ENCODE measurements around the gene SLC13A2.

DNA sequence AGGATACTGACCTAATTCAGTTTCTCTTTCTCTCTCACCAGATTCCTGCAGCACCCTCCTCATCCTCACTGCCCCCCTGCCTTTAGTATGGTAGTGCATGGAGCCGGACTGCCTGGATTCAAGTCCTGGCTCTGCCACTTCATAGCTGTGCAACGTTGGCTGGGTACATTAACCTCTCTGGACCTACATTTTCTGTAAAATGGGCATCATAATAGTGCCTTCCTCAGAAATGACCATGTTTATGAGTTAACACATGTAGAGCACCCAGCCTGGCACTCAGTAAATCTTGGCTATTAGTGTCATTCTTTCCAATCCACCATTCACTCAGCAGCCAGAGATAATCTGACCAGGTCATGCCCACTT, 71.7 kb downstream of the SLC13A2 start:
- TF ChIP-seq, protein P1, sequence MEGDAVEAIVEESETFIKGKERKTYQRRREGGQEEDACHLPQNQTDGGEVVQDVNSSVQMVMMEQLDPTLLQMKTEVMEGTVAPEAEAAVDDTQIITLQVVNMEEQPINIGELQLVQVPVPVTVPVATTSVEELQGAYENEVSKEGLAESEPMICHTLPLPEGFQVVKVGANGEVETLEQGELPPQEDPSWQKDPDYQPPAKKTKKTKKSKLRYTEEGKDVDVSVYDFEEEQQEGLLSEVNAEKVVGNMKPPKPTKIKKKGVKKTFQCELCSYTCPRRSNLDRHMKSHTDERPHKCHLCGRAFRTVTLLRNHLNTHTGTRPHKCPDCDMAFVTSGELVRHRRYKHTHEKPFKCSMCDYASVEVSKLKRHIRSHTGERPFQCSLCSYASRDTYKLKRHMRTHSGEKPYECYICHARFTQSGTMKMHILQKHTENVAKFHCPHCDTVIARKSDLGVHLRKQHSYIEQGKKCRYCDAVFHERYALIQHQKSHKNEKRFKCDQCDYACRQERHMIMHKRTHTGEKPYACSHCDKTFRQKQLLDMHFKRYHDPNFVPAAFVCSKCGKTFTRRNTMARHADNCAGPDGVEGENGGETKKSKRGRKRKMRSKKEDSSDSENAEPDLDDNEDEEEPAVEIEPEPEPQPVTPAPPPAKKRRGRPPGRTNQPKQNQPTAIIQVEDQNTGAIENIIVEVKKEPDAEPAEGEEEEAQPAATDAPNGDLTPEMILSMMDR (optimal IDR thresholded peaks at IDR 0.05 in 1 of 3, IDR thresholded peaks at IDR 0.05 in 1 of 3, conservative IDR thresholded peaks at IDR 0.05 in 1 of 3; ENCODE audit: extremely low read depth in 1 of 3, insufficient read depth in 2 of 3, low read length in 3 of 3) = no peak
- no peak for TF ChIP-seq EZH2 (IDR thresholded peaks at IDR 0.05; ENCODE audit: low read length)

All from keratinocyte (primary cell).